H1 (cell line): ENCODE measurements around the gene GLUD1. TPM values are rescaled to one million over a fixed set of nuclear protein-coding genes. Genes with fewer than 3 reads are reported as not detected.

Source experiments
- CTCF ChIA-PET: fragments of 300-600 bp; sonication (Branson Sonifier 250); formaldehyde crosslinking; loops from one replicate; lab custom pipeline; 2021; ENCODE audit not compliant: partially characterized antibody; lab: Charles Lee
- POLR2A ChIA-PET: fragments of 300-600 bp; sonication (Branson Sonifier 250); formaldehyde crosslinking; loops from one replicate; lab custom pipeline; 2021; ENCODE audit warnings: inconsistent platforms; ENCODE audit not compliant: partially characterized antibody; lab: Charles Lee
- DNase-seq, 2 experiments: peaks; one replicate each; pipeline versions ENCODE4 v3.0.0 to v3.0.0-alpha.2; 2010 to 2022; ENCODE audit warnings: low spot score in 2 of 2, low read depth in 1 of 2, mixed read lengths in 1 of 2
- FAIRE-seq: peaks from 2 replicates; lab custom pipeline; 2011; peaks lifted over from hg19 to GRCh38; lab: Jason Lieb, UNC
- H2AFZ ChIP-seq: 2 replicates; pipeline ENCODE4 v1.8.1; 2012; ENCODE audit warnings: low read length, inconsistent platforms
- H2AK5ac ChIP-seq: 2 replicates; pipeline ENCODE4 v1.6.1; 2013; ENCODE audit warnings: low read depth, low read length
- H2BK120ac ChIP-seq: replicated peaks from 2 replicates; pipeline ENCODE3; 2013; ENCODE audit warnings: low read depth, low read length, inconsistent platforms
- H2BK12ac ChIP-seq: 2 replicates; pipeline ENCODE4 v1.6.1; 2013; ENCODE audit warnings: low read depth, low read length
- H2BK15ac ChIP-seq: 2 replicates; pipeline ENCODE4 v1.6.1; 2013; ENCODE audit warnings: low read length
- H2BK20ac ChIP-seq: 2 replicates; pipeline ENCODE4 v1.6.1; 2013; ENCODE audit warnings: low read length
- H2BK5ac ChIP-seq: 2 replicates; pipeline ENCODE4 v1.6.1; 2013; ENCODE audit warnings: low read depth, low read length
- H3K14ac ChIP-seq: 2 replicates; pipeline ENCODE4 v1.6.1; 2013; ENCODE audit warnings: inconsistent platforms; ENCODE audit not compliant: insufficient read length
- H3K18ac ChIP-seq: 2 replicates; pipeline ENCODE4 v1.6.1; 2013; ENCODE audit warnings: low read length; ENCODE audit errors: extremely low read depth
- H3K23ac ChIP-seq: 2 replicates; pipeline ENCODE4 v1.6.1; 2013; ENCODE audit warnings: inconsistent platforms; ENCODE audit not compliant: insufficient read length
- H3K23me2 ChIP-seq: 2 replicates; pipeline ENCODE4 v1.6.1; 2013; ENCODE audit warnings: low read depth, low read length
- H3K27ac ChIP-seq: 2 replicates; pipeline ENCODE4 v1.6.1; 2011; ENCODE audit warnings: low read depth, low read length, inconsistent platforms
- H3K27me3 ChIP-seq, 4 experiments: replicated peaks in 1 of 4; 1 replicate in 1 of 4; 2 replicates in 3 of 4; pipeline versions ENCODE4 v1.6.1 to v1.8.1; 2011 to 2013; ENCODE audit warnings: low read length in 3 of 4, mild to moderate bottlenecking in 3 of 4, inconsistent platforms in 2 of 4, mixed read lengths in 2 of 4, moderate library complexity in 1 of 4; ENCODE audit not compliant: control insufficient read depth in 3 of 4, insufficient read depth in 3 of 4; ENCODE audit errors: extremely low read depth in 1 of 4
- H3K36me3 ChIP-seq, 4 experiments: 2 replicates each; pipeline versions ENCODE4 v1.6.1 to v1.8.1; 2011 to 2013; ENCODE audit warnings: mild to moderate bottlenecking in 4 of 4, low read length in 3 of 4, moderate library complexity in 2 of 4, control low read depth in 1 of 4, inconsistent platforms in 1 of 4; ENCODE audit not compliant: insufficient read depth in 4 of 4, control insufficient read depth in 2 of 4
- H3K4ac ChIP-seq: replicated peaks from 2 replicates; pipeline ENCODE3; 2013; ENCODE audit warnings: low read length, low read depth, mixed read lengths, inconsistent platforms; ENCODE audit not compliant: insufficient read length
- H3K4me1 ChIP-seq, 4 experiments: replicated peaks in 1 of 4; 1 replicate in 1 of 4; 2 replicates in 3 of 4; pipeline versions ENCODE4 v1.6.1 to v1.8.1; 2011 to 2013; ENCODE audit warnings: low read length in 3 of 4, inconsistent platforms in 2 of 4, mixed read lengths in 1 of 4; ENCODE audit not compliant: insufficient read depth in 4 of 4, control insufficient read depth in 3 of 4
- H3K4me2 ChIP-seq, 2 experiments: 2 replicates each; pipeline versions ENCODE4 v1.6.1 to v1.8.1; 2011 to 2013; ENCODE audit warnings: low read depth in 2 of 2, low read length in 2 of 2, control low read depth in 1 of 2, inconsistent platforms in 1 of 2, mild to moderate bottlenecking in 1 of 2; ENCODE audit not compliant: insufficient read depth in 1 of 2
- H3K4me3 ChIP-seq, 4 experiments: fragments of 200-600, 300-600 bp in 1 of 4; sonication (generic), shearing (Covaris generic), sonication (Bioruptor Twin) in 1 of 4; 2 replicates each; pipeline versions ENCODE4 v1.5.1 to v1.8.1; 2011 to 2016; ENCODE audit warnings: low read length in 4 of 4, low read depth in 3 of 4, control low read depth in 2 of 4, inconsistent platforms in 2 of 4, mild to moderate bottlenecking in 2 of 4, mixed read lengths in 1 of 4, moderate library complexity in 1 of 4; ENCODE audit not compliant: insufficient read depth in 2 of 4; ENCODE audit errors: extremely low read depth in 1 of 4
- H3K56ac ChIP-seq: replicated peaks from 2 replicates; pipeline ENCODE3; 2013; ENCODE audit warnings: low read depth, mild to moderate bottlenecking, mixed read lengths, low read length, inconsistent platforms; ENCODE audit not compliant: insufficient read length
- H3K79me1 ChIP-seq: 2 replicates; pipeline ENCODE4 v1.6.1; 2013; ENCODE audit warnings: low read depth, low read length, control low read depth
- H3K79me2 ChIP-seq, 2 experiments: 2 replicates each; pipeline versions ENCODE4 v1.6.1 to v1.8.1; 2012 to 2013; ENCODE audit warnings: low read length in 2 of 2, mild to moderate bottlenecking in 2 of 2, inconsistent platforms in 1 of 2; ENCODE audit not compliant: insufficient read depth in 2 of 2, control insufficient read depth in 1 of 2
- H3K9ac ChIP-seq, 4 experiments: replicated peaks in 1 of 4; 1 replicate in 1 of 4; 2 replicates in 3 of 4; pipeline versions ENCODE4 v1.6.1 to v1.8.1; 2011 to 2013; ENCODE audit warnings: low read depth in 3 of 4, low read length in 3 of 4, control low read depth in 2 of 4, mild to moderate bottlenecking in 2 of 4, moderate library complexity in 2 of 4, inconsistent platforms in 1 of 4; ENCODE audit errors: extremely low read depth in 1 of 4
- H3K9me3 ChIP-seq, 2 experiments: 2 replicates each; pipeline versions ENCODE4 v1.6.1 to v1.8.1; 2012 to 2013; ENCODE audit warnings: mild to moderate bottlenecking in 2 of 2, moderate library complexity in 2 of 2, control low read depth in 1 of 2, inconsistent platforms in 1 of 2, low read depth in 1 of 2, low read length in 1 of 2, mixed read lengths in 1 of 2; ENCODE audit not compliant: insufficient read depth in 2 of 2
- H4K20me1 ChIP-seq, 2 experiments: replicated peaks in 1 of 2; 2 replicates each; pipeline versions ENCODE3 to v1.8.1; 2011 to 2013; ENCODE audit warnings: inconsistent platforms in 2 of 2, low read length in 2 of 2, mild to moderate bottlenecking in 1 of 2; ENCODE audit not compliant: insufficient read depth in 2 of 2, control insufficient read depth in 1 of 2
- H4K5ac ChIP-seq: 2 replicates; pipeline ENCODE4 v1.6.1; 2013; ENCODE audit warnings: low read length, low read depth, mixed read lengths, inconsistent platforms; ENCODE audit not compliant: insufficient read length
- H4K8ac ChIP-seq: 2 replicates; pipeline ENCODE4 v1.8.0; 2013; ENCODE audit warnings: mild to moderate bottlenecking, moderate library complexity, low read length, inconsistent platforms; ENCODE audit not compliant: insufficient read depth; ENCODE audit errors: extremely low read depth
- H4K91ac ChIP-seq: replicated peaks from 2 replicates; pipeline ENCODE3; 2013; ENCODE audit warnings: low read length, mixed read lengths, inconsistent platforms; ENCODE audit not compliant: insufficient read length
- ASH2L ChIP-seq: fragments of 200-600, 300-600 bp; sonication (generic); IDR thresholded peaks from one replicate; pipeline ENCODE4 v1.7.1; 2017; ENCODE audit warnings: low read length
- CHD2 ChIP-seq: IDR thresholded peaks from 2 replicates; pipeline ENCODE4 v1.6.1; 2012; ENCODE audit warnings: low read length, improper control_type of control experiment
- EP300 ChIP-seq, 2 experiments: IDR thresholded peaks; 1 replicate in 1 of 2; 2 replicates in 1 of 2; pipeline ENCODE4 v1.6.1; 2011 to 2012; ENCODE audit warnings: low read depth in 2 of 2, low read length in 2 of 2, mild to moderate bottlenecking in 2 of 2, borderline replicate concordance in 1 of 2, inconsistent platforms in 1 of 2, moderate library complexity in 1 of 2
- KDM5A ChIP-seq: fragments of 200-600 bp; IDR thresholded peaks from 2 replicates; pipeline ENCODE4 v1.7.1; 2012; ENCODE audit warnings: mild to moderate bottlenecking, low read length, inconsistent platforms, mixed read lengths
- SP2 ChIP-seq: IDR thresholded peaks from 2 replicates; pipeline ENCODE4 v1.6.1; 2012; ENCODE audit warnings: mild to moderate bottlenecking, low read length, inconsistent platforms
- SRF ChIP-seq: IDR thresholded peaks from 2 replicates; pipeline ENCODE4 v1.6.1; 2011; ENCODE audit warnings: mild to moderate bottlenecking, low read depth, low read length, moderate library complexity
- WGBS, 2 experiments: shearing (Covaris generic) in 1 of 2; methylation state at CpG; one replicate each; pipeline versions ENCODE4 v1.1.6 to v1.1.7; 2013 to 2015; ENCODE audit warnings: low lambda C conversion rate in 2 of 2, mixed read lengths in 2 of 2, inconsistent platforms in 1 of 2, low coverage in 1 of 2, missing lambda C conversion rate in 1 of 2; ENCODE audit not compliant: insufficient replicate concordance in 2 of 2, insufficient coverage in 1 of 2, insufficient read length in 1 of 2; ENCODE audit errors: extremely low coverage in 1 of 2, missing lambda C conversion rate in 1 of 2; 5-methylcytosine and 5-hydroxymethylcytosine counted together
- polyA plus RNA-seq, 7 experiments: library from polyadenylated mRNA; depleted of rRNA in 3 of 7; stranded (reverse) in 5 of 7; unstranded in 2 of 7; fragments of >200 nt in 5 of 7; fragments of 200-250 nt in 2 of 7; gene quantifications; 1 replicate in 5 of 7; 2 replicates in 1 of 7; 4 replicates in 1 of 7; pipeline versions ENCODE4 v1.2.1 to v1.2.3, GENCODE V29; 2011 to 2013; ENCODE audit warnings: missing spikeins in 2 of 7, mixed read lengths in 2 of 7
- total RNA-seq: library from RNA; stranded (reverse); fragmentation: NEBNext Ultra II Directional; extraction: Animal tissue kit (Norgen Biotek cat#: 25700); gene quantifications from 2 replicates; pipeline ENCODE4 v1.2.1, GENCODE V29; 2021

GLUD1 gene
- total and polyA plus RNA-seq, 2 of the 8 experiments (the other 6 are each of a cell fraction or from before 2014, with no cell fraction given) = 41.0 to 96.2 TPM

DNA sequence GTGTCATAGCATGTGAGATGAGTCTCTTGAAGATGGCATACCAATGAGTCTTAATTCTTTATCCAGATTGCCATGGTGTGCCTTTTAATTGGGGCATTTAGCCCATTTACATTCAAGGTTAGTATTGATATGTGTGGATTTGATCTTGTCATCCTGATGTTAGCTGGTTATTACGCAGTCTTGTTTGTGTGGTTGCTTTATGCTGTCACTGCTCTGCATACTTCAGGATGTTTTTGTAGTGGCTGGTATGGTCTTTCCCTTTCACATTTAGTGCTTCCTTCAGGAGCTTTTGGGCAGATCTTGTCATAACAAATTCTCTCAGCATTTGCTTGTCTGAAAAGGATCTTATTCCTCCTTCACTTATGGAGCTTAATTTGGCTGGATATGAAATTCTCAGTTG is 58.0 kb downstream of the GLUD1 start:
- no peak overlapping the region for H2BK15ac ChIP-seq
- FAIRE-seq = no peak

More for the DNA sequence above, 58.0 kb downstream of the GLUD1 start:
- CTCF ChIA-PET = interaction anchor here (0.7 to 1.0 kb wide), 2 partner anchors 51 to 91 kb away, joined by 3 read pairs; no protein-coding TSS in a partner anchor
- no peak overlapping the region for H4K91ac ChIP-seq
- no peaks in the 10 kb centered on the region for H3K79me2 ChIP-seq
- H4K5ac ChIP-seq = no peak overlapping the region
- no peak overlapping the region for H3K56ac ChIP-seq
- no peak overlapping the region for H3K18ac ChIP-seq
- no peak for DNase-seq
- H3K9me3 ChIP-seq = no peaks in the 10 kb centered on the region
- no peaks in the 10 kb centered on the region for H3K23me2 ChIP-seq
- H2BK20ac ChIP-seq = no peak overlapping the region
- H3K23ac ChIP-seq = no peak overlapping the region
- no peaks in the 10 kb centered on the region for H3K36me3 ChIP-seq
- no peak overlapping the region for H3K14ac ChIP-seq
- H2BK5ac ChIP-seq = no peak overlapping the region
- no peaks in the 10 kb centered on the region for H4K20me1 ChIP-seq
- H3K4me2 ChIP-seq = no peak overlapping the region
- H3K4me3 ChIP-seq = no peak overlapping the region
- H4K8ac ChIP-seq = no peak overlapping the region
- H2BK12ac ChIP-seq = no peak overlapping the region
- 0 out of 7 replicates have a peak, but pooled peaks cover 0 to 2% (median 0%) of the 10 kb centered on the region in 4 experiments for H3K4me1 ChIP-seq
- no peaks in the 10 kb centered on the region for H3K27me3 ChIP-seq
- H2AFZ ChIP-seq = no peak overlapping the region
- no peak overlapping the region for H3K27ac ChIP-seq
- H3K4ac ChIP-seq = no peak overlapping the region
- TF ChIP-seq EP300 (IDR thresholded peaks at IDR 0.05; ENCODE audit: borderline replicate concordance in 1 of 2, low read depth in 2 of 2, low read length in 2 of 2) = no peak
- TF ChIP-seq ASH2L = no peak
- TF ChIP-seq CHD2 = no peak
- TF ChIP-seq SRF = no peak
- TF ChIP-seq SP2 = no peak
- no peak for TF ChIP-seq KDM5A
- TF ChIP-seq, all 59 proteins: peak for 0
- H2AK5ac ChIP-seq = no peak overlapping the region
- POLR2A ChIA-PET = no interaction called here
- 100% methylated on average over 1 of the region's 1 CpG; no CpG with 5 or more reads in 1 of the 2 experiments for WGBS, 2 experiments
- no peak overlapping the region for H3K9ac ChIP-seq
- no peaks in the 10 kb centered on the region for H3K79me1 ChIP-seq
- H2BK120ac ChIP-seq = no peak overlapping the region
